H9 (cell line): Measurements from ENCODE around the gene SLC16A7. TPM values are rescaled to one million over a fixed set of nuclear protein-coding genes. Genes with fewer than 3 reads are reported as not detected.

Experiments used
- DNase-seq: peaks from one replicate; pipeline ENCODE4 v3.0.0-alpha.2; 2017
- H2AFZ ChIP-seq: one replicate; pipeline ENCODE4 v1.6.1; 2013; ENCODE audit warnings: mild to moderate bottlenecking, low read length, control low read depth, moderate library complexity
- H2AK5ac ChIP-seq: 2 replicates; pipeline ENCODE4 v1.6.1; 2013; ENCODE audit warnings: low read length, control low read depth, mixed read lengths; ENCODE audit not compliant: insufficient read length
- H2BK120ac ChIP-seq: one replicate; pipeline ENCODE4 v1.6.1; 2013; ENCODE audit warnings: low read depth, mild to moderate bottlenecking, low read length, control low read depth, inconsistent platforms; ENCODE audit not compliant: poor library complexity, severe bottlenecking
- H2BK12ac ChIP-seq: 2 replicates; pipeline ENCODE4 v1.6.1; 2013; ENCODE audit warnings: low read length, control low read depth, mixed read lengths, low read depth; ENCODE audit not compliant: insufficient read length
- H2BK15ac ChIP-seq: 2 replicates; pipeline ENCODE4 v1.6.1; 2013; ENCODE audit warnings: low read depth, low read length, control low read depth
- H2BK20ac ChIP-seq: one replicate; pipeline ENCODE4 v1.6.1; 2013; ENCODE audit warnings: low read depth, mild to moderate bottlenecking, low read length, control low read depth, inconsistent platforms; ENCODE audit not compliant: poor library complexity, severe bottlenecking
- H2BK5ac ChIP-seq: 2 replicates; pipeline ENCODE4 v1.6.1; 2013; ENCODE audit warnings: low read length, control low read depth, mixed read lengths; ENCODE audit not compliant: insufficient read length
- H3K14ac ChIP-seq: 2 replicates; pipeline ENCODE4 v1.6.1; 2013; ENCODE audit warnings: low read length, control low read depth; ENCODE audit not compliant: insufficient read depth
- H3K18ac ChIP-seq: 2 replicates; pipeline ENCODE4 v1.6.1; 2013; ENCODE audit warnings: low read depth, mild to moderate bottlenecking, mixed read lengths, low read length, control low read depth; ENCODE audit not compliant: insufficient read length
- H3K23ac ChIP-seq: 2 replicates; pipeline ENCODE4 v1.6.1; 2013; ENCODE audit warnings: low read length, control low read depth, mixed read lengths, low read depth; ENCODE audit not compliant: insufficient read length
- H3K23me2 ChIP-seq: 2 replicates; pipeline ENCODE4 v1.6.1; 2013; ENCODE audit warnings: low read depth, mild to moderate bottlenecking, mixed read lengths, low read length, control low read depth; ENCODE audit not compliant: insufficient read length, poor library complexity, severe bottlenecking
- H3K27ac ChIP-seq: 2 replicates; pipeline ENCODE4 v1.5.1; 2013; ENCODE audit warnings: low read length, control low read depth, mixed read lengths, low read depth; ENCODE audit not compliant: insufficient read length
- H3K27me3 ChIP-seq: 2 replicates; pipeline ENCODE4 v1.6.1; 2013; ENCODE audit warnings: low read length, control low read depth, inconsistent platforms; ENCODE audit not compliant: insufficient read depth
- H3K4ac ChIP-seq: 2 replicates; pipeline ENCODE4 v1.6.1; 2013; ENCODE audit warnings: low read depth, mild to moderate bottlenecking, control low read depth, inconsistent platforms, low read length, moderate library complexity
- H3K4me1 ChIP-seq: 2 replicates; pipeline ENCODE4 v1.6.1; 2013; ENCODE audit warnings: low read length, control low read depth, inconsistent platforms; ENCODE audit not compliant: insufficient read depth
- H3K4me2 ChIP-seq: 2 replicates; pipeline ENCODE4 v1.6.1; 2013; ENCODE audit warnings: low read length, control low read depth, mixed read lengths; ENCODE audit not compliant: insufficient read length, insufficient read depth
- H3K56ac ChIP-seq: 2 replicates; pipeline ENCODE4 v1.6.1; 2013; ENCODE audit warnings: low read depth, mild to moderate bottlenecking, mixed read lengths, low read length, control low read depth; ENCODE audit not compliant: insufficient read length
- H3K79me1 ChIP-seq: 2 replicates; pipeline ENCODE4 v1.6.1; 2013; ENCODE audit warnings: low read depth, mild to moderate bottlenecking, moderate library complexity, low read length, control low read depth, inconsistent platforms; ENCODE audit not compliant: insufficient read depth, poor library complexity, severe bottlenecking
- H3K79me2 ChIP-seq: 2 replicates; pipeline ENCODE4 v1.6.1; 2013; ENCODE audit warnings: low read length, control low read depth, inconsistent platforms; ENCODE audit not compliant: insufficient read depth
- H3K9ac ChIP-seq: 2 replicates; pipeline ENCODE4 v1.6.1; 2013; ENCODE audit warnings: low read length, control low read depth, mixed read lengths; ENCODE audit not compliant: insufficient read length; ENCODE audit errors: extremely low read depth
- H3K9me3 ChIP-seq: one replicate; pipeline ENCODE4 v1.6.1; 2013; ENCODE audit warnings: low read depth, low read length, inconsistent platforms; ENCODE audit not compliant: control insufficient read depth
- H3T11ph ChIP-seq: one replicate; pipeline ENCODE4 v1.6.1; 2013; ENCODE audit warnings: mild to moderate bottlenecking, low read length, control low read depth, inconsistent platforms
- H4K20me1 ChIP-seq: one replicate; pipeline ENCODE4 v1.6.1; 2013; ENCODE audit not compliant: control insufficient read depth, insufficient read length, insufficient read depth
- H4K5ac ChIP-seq: 2 replicates; pipeline ENCODE4 v1.6.1; 2013; ENCODE audit warnings: low read depth, mild to moderate bottlenecking, mixed read lengths, low read length, control low read depth; ENCODE audit not compliant: insufficient read length
- H4K8ac ChIP-seq: replicated peaks from 2 replicates; pipeline ENCODE4 v1.6.1; 2013; ENCODE audit warnings: low read length, control low read depth, mixed read lengths, low read depth; ENCODE audit not compliant: insufficient read length
- H4K91ac ChIP-seq: 2 replicates; pipeline ENCODE4 v1.6.1; 2013; ENCODE audit warnings: low read depth, mild to moderate bottlenecking, moderate library complexity, mixed read lengths, low read length, control low read depth; ENCODE audit not compliant: insufficient read length
- H3K27ac Mint-ChIP-seq, 3 experiments: 2 replicates in 2 of 3; 3 replicates in 1 of 3; pipeline ENCODE4 v1.8.0; 2020 to 2021; ENCODE audit warnings: mixed read lengths in 3 of 3, mild to moderate bottlenecking in 1 of 3, moderate library complexity in 1 of 3
- H3K27me3 Mint-ChIP-seq: 2 replicates; pipeline ENCODE4 v1.8.0; 2021; ENCODE audit warnings: low read depth, mild to moderate bottlenecking, moderate library complexity, mixed read lengths
- H3K36me3 Mint-ChIP-seq, 3 experiments: 2 replicates in 2 of 3; 3 replicates in 1 of 3; pipeline ENCODE4 v1.8.0; 2020 to 2021; ENCODE audit warnings: low read depth in 3 of 3, mixed read lengths in 3 of 3; ENCODE audit not compliant: insufficient read depth in 1 of 3
- H3K4me1 Mint-ChIP-seq, 2 experiments: 2 replicates each; pipeline ENCODE4 v1.8.0; 2020; ENCODE audit warnings: mixed read lengths in 2 of 2
- H3K4me3 Mint-ChIP-seq, 2 experiments: 2 replicates in 1 of 2; 3 replicates in 1 of 2; pipeline ENCODE4 v1.8.0; 2020 to 2021; ENCODE audit warnings: mild to moderate bottlenecking in 2 of 2, mixed read lengths in 2 of 2, moderate library complexity in 1 of 2
- H3K9me3 Mint-ChIP-seq, 2 experiments: 2 replicates in 1 of 2; 3 replicates in 1 of 2; pipeline ENCODE4 v1.8.0; 2020; ENCODE audit warnings: mild to moderate bottlenecking in 2 of 2, mixed read lengths in 2 of 2, moderate library complexity in 1 of 2
- CTCF ChIP-seq: fragments of 200-600 bp; sonication (generic); conservative IDR thresholded peaks from 3 replicates; pipeline ENCODE4 v1.8.0; 2021; ENCODE audit warnings: antibody characterized with exemption, mild to moderate bottlenecking
- total RNA-seq: library from RNA; stranded (reverse); gene quantifications from 2 replicates; pipeline ENCODE4 v1.2.1, GENCODE V29; 2021

SLC16A7 gene
- total RNA-seq, 1 experiment from 2014 or later: 2.2 TPM

- H3K4me1 ChIP-seq: peaks cover 2% of the 10 kb centered on the region; the same call in 1 of the 2 replicates
- no peak for DNase-seq
- H3K36me3 Mint-ChIP-seq: no peaks in the 10 kb centered on the region
- H4K91ac ChIP-seq: no peak overlapping the region
- H4K20me1 ChIP-seq: no peaks in the 10 kb centered on the region
- H3K23me2 ChIP-seq: no peaks in the 10 kb centered on the region
- H3K4me2 ChIP-seq: no peak overlapping the region
- no peak overlapping the region for H4K5ac ChIP-seq
- H3K4me3 Mint-ChIP-seq: no peak overlapping the region
- H2BK20ac ChIP-seq: no peak overlapping the region
- no peak overlapping the region for H4K8ac ChIP-seq
- H3K23ac ChIP-seq: no peak overlapping the region
- no peak for TF ChIP-seq CTCF
- no peak overlapping the region for H2BK120ac ChIP-seq
- no peaks in the 10 kb centered on the region for H3K27me3 ChIP-seq
- H3K79me2 ChIP-seq: no peaks in the 10 kb centered on the region
- no peak overlapping the region for H2BK12ac ChIP-seq
- H3K9me3 Mint-ChIP-seq: no peaks in the 10 kb centered on the region
- H3K4me1 Mint-ChIP-seq: peaks cover 14 to 17% of the 10 kb centered on the region in 2 experiments
- H3K27me3 Mint-ChIP-seq: no peaks in the 10 kb centered on the region
- H3K27ac Mint-ChIP-seq: no peak overlapping the region
- no peak overlapping the region for H3T11ph ChIP-seq
- H3K4ac ChIP-seq: no peak overlapping the region
- H2BK5ac ChIP-seq: no peak overlapping the region
- H2AFZ ChIP-seq: no peak overlapping the region
- no peak overlapping the region for H3K14ac ChIP-seq
- H3K56ac ChIP-seq: no peak overlapping the region
- H3K9ac ChIP-seq: no peak overlapping the region
- H2BK15ac ChIP-seq: no peak overlapping the region
- H2AK5ac ChIP-seq: no peak overlapping the region
- H3K79me1 ChIP-seq: no peaks in the 10 kb centered on the region
- no peak overlapping the region for H3K18ac ChIP-seq
- H3K27ac ChIP-seq: no peak overlapping the region
- H3K9me3 ChIP-seq: no peaks in the 10 kb centered on the region
Observed at GRCh38 chr12:59637692-59638070, 41.9 kb downstream of the SLC16A7 start.
